Activated CD4-positive, CD25-positive, alpha-beta regulatory T cell treated with anti-CD3 and anti-CD28 coated beads, Interleukin-2, amount 50 U/mL, for 24 hours (primary cell): Measurements from ENCODE around the gene ADCY6.
A peak's percentile ranks its signal among the peaks of the same experiment; 100 is the strongest.

Experiments used
- ATAC-seq, 2 donors: fragments of 150-1000 bp; cut with Tn5 transposase; one replicate each; pipeline ENCODE4 v1.10.0; 2021; ENCODE audit warnings: mild to moderate bottlenecking in 1 of 2, moderate library complexity in 1 of 2

The ADCY6 gene

DNA sequence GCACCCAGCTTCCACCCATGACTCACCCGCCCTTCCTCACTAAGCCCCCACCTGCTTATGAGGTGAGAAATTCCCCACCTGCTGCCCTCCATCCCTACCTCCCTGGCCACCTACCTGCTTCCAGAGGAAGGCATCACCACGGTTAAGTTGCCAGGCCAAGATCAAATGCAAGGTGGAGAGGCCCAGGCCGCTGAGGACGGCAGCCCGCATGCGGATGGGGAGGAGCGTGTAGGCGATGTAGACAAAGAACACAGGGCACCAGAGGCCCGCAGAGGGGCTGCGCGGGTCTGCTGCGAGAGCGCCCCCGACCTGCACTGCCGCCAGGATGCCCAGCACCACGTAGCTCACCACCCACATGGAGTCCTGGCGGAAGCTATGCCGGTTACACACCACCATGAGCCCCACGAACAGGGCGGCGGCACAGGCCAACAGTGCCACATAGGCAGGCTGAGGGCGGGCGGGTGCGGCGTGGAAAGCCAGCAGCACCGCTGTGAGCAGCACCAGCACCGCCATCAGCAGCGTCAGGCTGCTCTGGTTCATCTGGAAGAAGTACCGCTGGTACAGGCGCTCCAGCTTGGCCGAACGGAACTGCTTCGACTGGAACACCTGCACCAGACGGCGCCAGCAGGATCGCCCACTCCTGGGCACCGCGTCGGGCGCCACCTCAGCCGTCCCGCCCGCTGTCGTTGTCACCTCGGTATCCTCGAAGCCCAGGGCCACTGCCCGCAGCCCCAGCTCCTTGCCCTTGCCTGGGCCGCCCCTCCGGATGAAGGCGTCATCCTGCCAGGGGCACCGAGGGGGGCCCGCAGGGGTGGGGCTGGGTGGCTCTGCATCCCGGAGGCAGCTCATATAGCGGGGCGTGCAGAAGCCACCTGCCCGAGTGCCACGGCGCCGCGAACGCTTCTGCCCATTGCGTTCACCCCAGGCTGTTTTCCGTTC is 6.2 kb downstream of the ADCY6 start:
- no peak for ATAC-seq

DNA sequence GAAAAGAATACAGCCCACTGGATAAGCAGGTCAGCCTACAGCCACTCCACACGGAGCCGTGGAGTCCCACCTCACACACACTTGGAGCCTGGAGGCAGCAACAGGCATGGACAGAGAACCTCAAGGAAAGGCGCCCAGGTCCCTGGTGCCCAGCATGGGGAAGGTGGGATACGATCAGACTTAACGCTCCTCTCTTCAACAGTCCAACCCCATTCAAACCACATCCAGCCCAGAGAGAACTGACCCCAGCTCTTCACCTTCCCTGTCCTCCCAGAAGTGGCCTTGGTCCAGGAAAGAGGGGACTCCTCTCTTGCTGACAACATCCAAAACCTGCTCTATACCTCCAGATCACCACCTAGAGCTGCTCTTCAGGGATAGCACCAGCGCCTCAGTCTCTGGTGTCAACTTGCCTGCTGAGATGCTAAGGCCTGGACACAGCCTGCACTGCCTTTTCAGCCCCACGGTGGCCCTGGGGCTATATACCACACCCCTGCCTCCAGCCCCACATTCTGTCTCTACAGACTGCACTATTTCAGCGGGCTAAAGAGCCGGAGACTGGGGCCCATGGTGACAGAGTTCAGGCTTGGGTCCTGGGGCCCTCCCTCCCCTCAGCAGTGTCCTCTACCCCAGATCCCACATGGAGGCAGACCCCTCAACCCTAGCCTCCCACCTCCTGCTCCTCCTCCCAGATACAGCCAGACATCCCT is 7.0 kb downstream of the ADCY6 start:
- ATAC-seq, result no peak

DNA sequence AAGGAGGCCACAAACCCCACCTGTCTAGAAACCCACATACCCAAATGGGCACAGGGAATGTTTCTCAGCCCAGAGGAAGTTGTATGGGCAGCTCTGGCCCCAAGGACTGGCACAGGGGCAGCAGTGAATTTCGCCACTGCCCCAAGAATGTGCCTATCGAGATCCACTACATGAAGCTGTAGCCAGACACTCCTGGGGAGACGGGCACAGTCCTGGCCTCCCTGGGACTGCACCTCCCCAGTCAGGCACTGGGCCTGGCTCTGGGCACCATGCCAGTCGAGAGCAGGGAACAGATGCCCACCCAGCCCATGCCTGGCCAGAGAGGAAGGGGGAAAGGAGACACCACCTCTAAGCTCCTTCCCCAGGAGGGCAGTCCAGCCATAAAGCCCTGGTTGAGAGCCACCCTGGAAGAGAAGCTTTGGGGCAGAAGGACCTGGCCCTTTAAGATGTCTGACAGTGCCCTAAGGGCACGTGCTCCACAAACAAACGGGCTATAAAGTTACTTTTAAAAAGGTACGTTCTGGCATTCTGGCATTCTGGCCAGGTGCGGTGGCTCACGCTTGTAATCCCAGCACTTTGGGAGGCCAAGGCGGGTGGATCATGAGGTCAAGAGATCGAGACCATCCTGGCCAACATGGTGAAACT is 8.4 kb downstream of the ADCY6 start:
- no peak for ATAC-seq

DNA sequence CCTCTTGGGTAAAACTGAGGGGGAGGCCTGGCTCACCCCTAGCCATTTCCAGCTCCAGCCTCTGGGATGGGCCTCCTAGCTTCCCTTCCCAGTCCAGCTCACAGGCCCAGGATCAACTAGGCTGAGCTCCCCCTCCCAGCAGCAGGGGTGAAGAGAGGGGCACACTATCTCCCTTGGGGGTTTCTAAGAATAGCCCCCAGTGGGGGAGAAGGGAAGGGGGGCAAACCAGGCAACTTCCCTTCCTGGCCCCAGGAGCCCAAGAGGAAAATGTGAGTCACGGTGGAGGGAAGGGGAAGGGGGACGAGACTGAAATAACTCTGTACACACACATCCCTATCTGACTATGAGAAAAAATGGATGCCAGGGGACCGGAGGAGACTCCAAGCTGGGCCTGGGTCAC is 9.0 kb downstream of the ADCY6 start:
- no peak for ATAC-seq

DNA sequence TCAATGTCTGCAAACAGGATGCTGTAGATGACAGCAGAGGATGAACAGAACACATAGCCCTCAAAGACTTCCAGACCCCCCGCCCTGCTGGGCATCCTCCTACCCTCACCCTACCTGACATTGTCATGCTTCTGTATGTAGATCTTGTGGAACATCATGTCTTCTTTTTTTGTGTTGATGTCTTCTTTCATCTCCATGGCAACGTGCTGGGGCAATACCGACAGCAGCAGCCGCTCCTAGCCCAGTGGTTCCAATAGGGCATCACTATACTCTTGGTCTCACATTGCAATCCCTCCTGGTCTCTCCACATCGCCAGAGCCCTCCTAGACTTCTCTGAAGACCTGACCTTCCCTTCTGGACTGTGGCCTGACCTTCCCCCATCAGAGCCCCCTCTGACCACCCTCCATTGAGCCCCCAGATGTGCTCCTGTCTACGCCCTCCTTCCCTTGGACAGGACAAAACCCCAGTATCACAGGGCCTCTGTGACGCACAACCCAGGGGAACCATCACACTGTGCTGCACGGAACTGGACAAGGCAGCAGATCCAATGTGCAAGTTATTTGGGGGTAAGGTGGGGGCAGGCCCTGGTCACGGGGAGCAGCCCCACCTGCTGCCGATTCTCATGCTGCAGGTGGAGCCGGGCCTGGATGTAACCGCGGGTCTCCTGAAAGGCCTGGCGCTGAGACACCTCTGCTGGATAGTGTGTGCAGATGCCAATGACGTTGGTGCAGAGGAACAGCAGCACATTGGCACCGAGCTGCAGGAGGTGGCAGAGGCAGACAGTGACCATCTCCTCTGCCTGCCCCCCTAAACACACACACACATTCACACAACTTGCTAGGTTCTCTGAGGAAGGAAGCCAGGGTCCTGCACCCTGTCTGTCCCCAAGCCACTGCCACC is 11.1 kb downstream of the ADCY6 start:
- no peak for ATAC-seq

DNA sequence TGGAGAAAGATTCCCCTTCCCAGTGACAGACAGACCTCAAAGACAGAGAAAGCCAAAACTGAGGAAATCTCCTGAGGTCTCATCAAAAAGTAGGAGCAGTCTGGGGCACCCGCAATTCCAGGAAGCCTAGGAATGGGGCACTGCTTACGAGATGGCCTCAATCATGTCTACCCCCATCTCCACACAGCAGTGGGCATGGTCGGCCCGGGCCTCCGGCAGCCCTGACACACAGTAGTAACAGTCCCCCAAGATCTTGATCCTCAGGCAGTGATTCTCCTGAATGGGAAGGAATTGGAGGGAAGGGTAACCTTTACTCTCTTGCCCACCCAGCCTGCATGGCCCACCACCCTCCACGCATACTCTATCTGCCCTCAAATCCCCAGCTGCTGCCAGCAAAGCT is 11.9 kb downstream of the ADCY6 start:
- no peak for ATAC-seq

DNA sequence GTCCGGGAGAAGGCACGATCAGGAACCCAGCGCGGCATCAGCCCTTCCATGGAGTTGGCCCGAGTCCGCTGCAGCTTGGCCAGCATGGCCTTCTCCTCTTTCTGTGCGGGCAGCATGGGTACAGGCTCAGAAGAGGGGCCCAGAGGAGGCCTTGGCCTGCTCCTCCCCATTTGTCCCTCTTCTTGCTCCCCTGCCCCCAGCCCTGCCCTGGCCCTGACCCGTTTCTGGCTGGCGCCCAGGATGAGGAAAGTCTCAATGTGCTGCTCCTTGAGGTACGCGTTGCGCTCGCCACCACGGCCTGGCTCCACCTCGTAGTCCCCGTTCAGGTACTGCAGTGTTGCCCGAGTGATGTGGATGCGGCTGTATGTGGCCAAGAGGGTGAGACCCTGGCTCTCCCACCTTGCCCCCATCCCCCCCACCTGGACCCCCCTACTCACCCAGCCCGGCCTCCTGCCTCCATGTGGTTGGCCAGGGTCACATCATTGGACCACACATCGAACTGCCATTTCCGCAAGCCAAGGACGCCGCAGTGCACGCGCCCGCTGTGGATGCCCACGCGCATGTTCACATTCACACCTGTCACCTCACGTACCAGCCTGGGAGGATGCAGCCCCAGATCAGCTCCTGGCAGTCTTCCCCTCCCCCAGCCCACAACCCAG is 12.8 kb downstream of the ADCY6 start:
- no peak for ATAC-seq

DNA sequence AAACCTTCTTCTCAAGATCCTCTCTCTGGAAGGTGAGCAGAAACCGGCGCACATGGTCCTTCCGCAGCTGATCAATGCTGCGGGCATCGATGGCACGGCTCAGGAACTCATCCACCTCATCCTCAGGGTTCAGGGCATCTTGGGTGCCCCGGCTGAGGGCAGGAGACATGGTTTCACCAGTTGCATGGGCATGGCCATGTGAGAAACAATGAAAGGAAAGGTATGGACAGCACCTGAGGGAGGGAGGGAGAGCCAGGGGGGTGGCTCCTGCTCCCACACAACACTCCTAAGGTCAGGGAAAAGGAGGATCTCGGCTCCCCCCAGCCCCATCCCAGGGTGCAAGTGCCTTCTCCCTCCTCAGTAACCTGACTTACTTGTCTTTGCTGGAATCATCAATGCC is 13.6 kb downstream of the ADCY6 start:
- no peak for ATAC-seq

DNA sequence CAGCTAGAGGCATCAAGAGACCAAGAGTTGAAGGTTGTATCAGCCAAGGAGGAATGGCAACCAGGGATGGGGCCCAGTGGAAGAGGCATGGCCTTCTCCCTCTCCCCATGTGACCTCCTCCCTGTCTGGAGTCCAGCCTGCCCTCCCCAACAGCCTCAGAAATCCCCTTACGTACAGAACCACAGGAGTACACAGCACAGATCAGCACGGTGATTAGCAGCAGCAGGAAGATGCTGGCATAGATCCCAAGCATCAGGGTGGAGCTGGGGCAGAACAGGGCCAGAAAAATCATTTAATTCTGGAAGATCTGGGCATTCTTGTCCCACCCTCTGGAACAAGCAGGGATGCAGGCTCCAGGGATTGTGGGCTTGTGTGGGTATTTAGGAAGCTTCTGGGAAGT is 14.4 kb downstream of the ADCY6 start:
- no peak for ATAC-seq

DNA sequence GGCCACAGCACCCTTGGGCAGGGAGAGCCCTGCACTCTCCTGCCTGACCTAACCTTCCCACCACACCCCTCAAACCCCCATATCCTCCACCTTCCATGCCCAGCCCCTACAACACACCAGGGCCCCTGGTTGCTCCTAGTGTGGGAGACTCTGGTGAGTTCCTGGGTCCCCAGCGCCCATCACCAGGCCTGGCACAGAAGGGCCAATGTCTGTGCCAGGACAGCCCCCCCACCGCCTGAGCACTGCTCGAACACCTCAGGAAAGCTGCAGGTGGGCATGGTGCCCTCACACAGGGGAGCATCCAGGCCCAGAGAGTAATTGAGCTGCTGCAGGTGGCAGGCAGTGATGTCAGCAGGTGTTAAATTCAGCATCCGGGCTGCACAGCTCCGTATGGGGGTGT is 15.2 kb downstream of the ADCY6 start:
- no peak for ATAC-seq

DNA sequence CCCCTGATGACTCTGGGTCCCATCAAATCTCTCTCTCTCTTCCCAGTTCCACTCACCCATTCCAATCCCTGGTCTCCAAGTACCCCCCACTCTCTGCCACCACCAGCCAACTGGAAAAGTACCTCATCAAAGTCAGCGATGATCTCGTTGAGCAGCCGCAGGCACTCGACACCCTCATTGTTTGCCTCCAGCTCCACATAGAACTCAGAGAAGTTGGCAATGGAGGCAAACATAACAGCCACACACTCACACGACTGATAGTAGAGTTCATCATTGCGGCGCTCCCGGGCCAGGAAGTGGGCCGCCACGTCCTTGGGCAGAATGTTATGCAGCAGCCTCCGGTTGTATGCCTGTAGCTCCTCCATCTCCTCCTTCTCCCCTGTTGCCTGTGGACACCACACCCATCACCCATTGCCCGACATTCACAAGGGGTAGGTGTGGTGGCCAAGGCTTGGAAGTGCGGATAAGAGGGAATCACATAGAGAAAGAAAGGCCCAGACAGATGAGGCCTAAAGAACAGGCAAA is 17.2 kb downstream of the ADCY6 start:
- ATAC-seq, result no peak

DNA sequence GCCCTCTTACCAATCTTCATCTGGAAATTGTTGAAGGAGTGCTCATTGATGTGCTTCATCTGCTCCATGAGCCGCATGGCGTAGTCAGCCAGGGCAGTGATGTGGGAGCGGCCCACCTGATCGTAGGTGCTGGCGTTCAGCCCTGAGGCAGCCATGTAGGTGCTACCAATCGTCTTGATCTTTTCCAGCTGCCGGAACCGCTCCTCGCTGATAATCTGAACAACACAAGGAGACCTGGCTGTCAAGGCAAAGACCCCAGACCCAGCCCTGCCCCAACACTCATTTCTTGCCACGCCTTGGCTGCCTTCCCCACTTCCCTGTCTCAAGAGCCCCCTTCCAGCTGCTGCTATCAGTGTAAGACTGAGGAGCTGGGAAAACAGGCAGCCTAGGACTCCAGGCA is 18.1 kb downstream of the ADCY6 start:
- ATAC-seq, result no peak

DNA sequence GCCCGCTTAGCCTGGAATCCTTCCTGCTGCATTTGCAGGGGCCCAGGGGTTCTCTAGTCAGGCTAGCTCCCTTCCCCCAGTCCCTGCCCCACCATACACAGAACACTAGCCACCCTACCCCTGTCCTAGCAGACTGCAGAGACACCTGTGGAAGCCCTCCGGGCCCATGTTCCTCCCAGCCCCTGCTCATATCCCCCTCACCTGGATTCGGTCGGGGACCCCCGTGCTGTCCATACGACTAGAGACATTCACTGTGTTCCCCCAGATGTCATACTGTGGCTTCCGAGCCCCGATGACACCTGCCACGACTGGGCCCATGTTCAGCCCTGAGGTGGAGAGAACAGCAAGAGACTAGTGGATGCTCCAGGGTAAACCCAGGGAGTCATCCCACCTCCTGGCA is 20.2 kb downstream of the ADCY6 start:
- ATAC-seq, result no peak

DNA sequence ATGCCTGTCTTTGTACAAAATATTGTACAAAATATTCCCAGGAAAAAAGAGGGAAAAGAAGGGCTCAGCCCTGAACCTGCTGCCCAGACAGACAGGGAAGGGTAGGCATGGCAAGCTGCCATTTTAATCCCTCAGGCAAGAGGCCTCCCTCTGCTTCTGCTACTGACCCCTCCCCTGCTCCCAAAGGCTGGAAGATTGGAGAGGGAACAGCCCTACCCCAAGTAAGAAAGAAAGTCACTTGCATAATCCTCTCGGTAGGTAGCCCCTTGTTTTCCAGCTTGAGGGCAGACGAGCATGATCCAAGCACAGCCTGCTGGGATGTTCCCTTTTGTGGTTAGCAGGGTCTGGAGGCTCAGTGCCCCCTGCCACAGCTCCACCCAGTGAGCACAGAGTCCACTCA is 20.7 kb downstream of the ADCY6 start:
- no peak for ATAC-seq

DNA sequence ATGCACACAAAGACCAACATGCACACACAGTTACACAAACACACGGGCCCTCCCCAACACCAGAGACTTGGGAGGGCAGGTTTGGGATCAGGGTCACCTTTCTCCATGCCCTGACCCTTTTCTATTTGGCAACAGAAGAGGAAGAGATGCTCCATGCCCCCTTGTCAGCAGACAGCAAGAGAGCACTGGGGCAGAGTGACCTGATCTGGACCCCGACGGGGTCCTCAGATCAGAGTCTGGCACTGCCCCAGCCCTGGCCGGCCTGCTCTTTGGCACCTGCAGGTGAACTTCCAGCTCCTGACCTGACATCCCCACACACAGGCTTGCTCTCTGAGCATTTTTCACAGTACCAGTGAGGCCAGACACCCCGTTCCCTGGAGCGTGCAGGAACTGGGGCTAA is 21.4 kb downstream of the ADCY6 start:
- ATAC-seq, result no peak

DNA sequence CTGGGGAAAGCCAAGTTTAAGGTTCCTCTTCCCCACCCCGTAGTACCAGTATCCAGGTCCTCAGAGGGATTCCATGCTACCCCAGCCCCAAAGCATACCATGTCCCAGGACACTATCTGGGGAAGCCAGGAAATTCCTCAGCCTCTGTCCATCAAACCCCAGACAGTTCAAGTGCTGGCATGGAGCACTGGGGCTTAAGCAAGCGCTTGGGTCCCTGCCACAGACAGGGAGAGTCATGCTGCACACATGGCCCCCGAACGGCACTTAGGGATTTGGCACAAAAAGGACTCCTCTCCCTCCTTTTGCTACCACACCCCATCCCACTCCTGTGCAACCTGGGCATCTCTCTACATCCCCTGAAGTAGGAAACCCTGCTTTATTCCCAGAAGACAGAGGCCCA is 21.8 kb downstream of the ADCY6 start:
- ATAC-seq, result no peak

DNA sequence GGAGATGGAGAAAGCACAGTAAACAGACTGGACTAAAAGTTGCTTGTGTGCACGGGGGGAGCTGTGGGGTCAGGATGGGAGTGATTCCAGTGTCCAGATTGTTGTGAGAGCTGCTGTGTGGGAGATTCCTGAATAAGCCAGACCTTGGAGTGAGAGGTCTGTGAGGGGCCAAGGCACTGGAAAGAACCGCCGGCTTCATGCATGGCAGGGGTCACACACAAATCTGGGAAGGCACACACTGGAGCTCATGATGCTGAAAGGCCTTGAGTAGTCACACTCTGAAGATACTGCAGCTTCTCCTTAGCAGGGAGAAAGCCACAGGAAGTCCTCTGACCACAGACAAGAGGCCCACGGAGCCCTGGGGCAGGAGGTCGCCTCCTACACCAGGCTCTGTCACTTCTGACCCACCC is 23.1 kb downstream of the ADCY6 start:
- ATAC-seq, result no peak

DNA sequence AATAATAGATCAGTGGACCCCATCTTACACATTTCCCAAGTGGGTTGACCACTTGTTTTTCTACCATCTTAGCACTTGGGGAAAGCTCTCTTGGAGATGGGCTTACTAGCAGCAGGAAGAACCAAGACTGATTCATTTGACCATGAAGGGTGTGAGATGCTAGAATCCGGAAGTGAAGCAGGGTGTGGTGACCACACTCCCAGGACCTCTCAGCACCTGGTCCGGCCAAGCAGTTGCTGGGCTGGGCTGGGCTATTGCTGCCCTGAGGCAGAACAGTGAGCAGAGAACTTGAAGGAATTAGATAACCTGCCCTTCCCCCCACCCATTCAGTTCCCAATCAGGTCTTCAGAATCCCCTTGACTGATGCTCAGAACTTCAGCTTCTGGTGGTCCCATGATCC is 24.4 kb downstream of the ADCY6 start:
- no peak for ATAC-seq

DNA sequence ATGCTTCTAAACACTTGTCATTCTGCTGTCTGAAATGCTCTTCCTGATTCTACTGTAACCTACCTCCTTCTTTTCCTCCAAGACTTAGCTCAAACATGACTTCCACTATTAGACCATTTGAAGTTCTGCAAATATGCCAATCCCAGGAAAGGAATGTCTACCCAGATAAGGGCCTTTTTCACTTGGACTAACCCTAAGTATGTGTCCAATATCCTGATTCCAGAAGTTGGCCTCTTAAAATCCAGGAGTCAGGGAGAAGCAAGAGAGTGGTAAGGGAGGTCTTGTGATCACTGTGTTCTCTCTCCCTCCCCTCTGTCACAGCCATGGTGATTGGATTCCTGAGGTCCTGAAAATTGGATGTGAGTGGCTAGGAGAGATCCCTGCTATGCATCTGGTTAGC is 30.2 kb downstream of the ADCY6 start:
- no peak for ATAC-seq

DNA sequence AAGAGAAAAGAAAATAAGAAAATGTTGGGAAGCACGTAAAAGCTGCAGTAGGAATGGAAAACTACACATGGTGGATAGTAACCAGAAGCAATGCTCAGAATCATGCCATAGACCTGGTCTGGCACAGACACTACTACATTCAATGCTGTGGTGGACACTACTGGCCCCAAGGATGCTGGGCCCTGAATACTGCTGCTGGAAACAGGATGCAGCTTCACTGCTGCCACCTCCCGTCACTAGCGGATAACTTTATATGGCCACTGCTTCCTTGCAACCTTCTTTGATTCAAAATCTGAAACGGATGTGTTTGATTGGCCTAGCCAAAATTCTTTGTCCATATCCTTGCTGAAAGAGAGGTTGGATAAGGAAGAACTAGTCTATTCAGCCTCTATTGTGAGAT is 30.7 kb downstream of the ADCY6 start:
- ATAC-seq, result no peak

DNA sequence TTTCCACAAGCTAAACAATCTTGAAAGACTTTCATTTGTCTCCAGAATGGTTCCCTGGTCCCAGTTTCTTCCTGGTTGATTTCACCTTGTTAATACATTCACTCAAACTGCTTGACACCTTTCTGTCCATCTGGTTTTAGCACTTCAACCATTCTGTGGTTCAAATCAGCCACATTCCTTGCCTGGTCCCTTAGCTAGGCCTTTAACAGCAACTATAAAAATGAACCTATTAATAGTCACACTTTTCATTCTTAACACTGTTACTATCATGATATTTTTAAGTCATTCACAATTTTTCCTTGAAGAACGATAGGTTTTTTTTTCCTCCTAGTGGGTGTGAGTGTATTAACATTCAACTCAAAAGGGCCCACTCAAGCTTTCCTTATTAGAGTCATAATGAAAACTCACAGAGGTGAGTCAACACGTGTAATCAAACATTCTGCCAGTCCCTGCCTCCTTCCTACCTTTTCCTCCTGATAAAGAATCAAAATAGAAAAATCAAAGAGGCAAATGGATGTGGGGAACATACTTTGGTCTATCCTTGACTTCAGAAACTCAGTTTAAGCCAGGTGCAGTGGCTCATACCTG is 38.0 kb downstream of the ADCY6 start:
- ATAC-seq, result peak; percentile 69 to 84
